HEK293 (cell line): ENCODE measurements around the gene LONRF2.

Experiments
- CTCF ChIA-PET: fragments of 350-600 bp; formaldehyde crosslinking; extraction: SDS; loops from one replicate; lab custom pipeline; 2021; ENCODE audit warnings: antibody characterized with exemption; lab: Yijun Ruan, JAX
- POLR2A ChIA-PET: fragments of 300-600 bp; formaldehyde crosslinking; extraction: SDS; loops from one replicate; lab custom pipeline; 2020; ENCODE audit warnings: antibody characterized with exemption, inconsistent platforms; lab: Yijun Ruan, JAX
- H3K27ac ChIP-seq: fragments of 200-500 bp; sonication (Bioruptor generic); 2 replicates; pipeline ENCODE4 v1.5.1; 2014; ENCODE audit warnings: low read depth, low read length, control low read depth, inconsistent platforms; ENCODE audit errors: extremely low read depth
- H3K36me3 ChIP-seq, 2 experiments: fragments of 200-500 bp in 1 of 2; sonication (Bioruptor generic) in 1 of 2; 1 replicate in 1 of 2; 2 replicates in 1 of 2; pipeline ENCODE4 v1.5.1; 2014 to 2017; ENCODE audit warnings: inconsistent platforms in 2 of 2, low read length in 2 of 2; ENCODE audit not compliant: control insufficient read depth in 2 of 2, insufficient read depth in 1 of 2
- H3K4me1 ChIP-seq: fragments of 200-500 bp; sonication (Bioruptor generic); 2 replicates; pipeline ENCODE4 v1.5.1; 2014; ENCODE audit warnings: mild to moderate bottlenecking, low read length, inconsistent platforms; ENCODE audit not compliant: control insufficient read depth, insufficient read depth
- H3K4me3 ChIP-seq: 2 replicates; pipeline ENCODE4 v1.5.1; 2011; ENCODE audit warnings: low read depth, mild to moderate bottlenecking, control low read depth, low read length, moderate library complexity
- H3K9me3 ChIP-seq: fragments of 200-500 bp; sonication (Bioruptor generic); 2 replicates; pipeline ENCODE4 v1.5.1; 2014; ENCODE audit warnings: low read depth, low read length, inconsistent platforms; ENCODE audit not compliant: control insufficient read depth, insufficient read depth
- KLF8 ChIP-seq: fragments of 450-650 bp; formaldehyde crosslinking; IDR thresholded peaks from 2 replicates; pipeline ENCODE4 v1.5.1; 2016; ENCODE audit warnings: missing biosample characterization, missing genetic modification characterization
- MZF1 ChIP-seq: fragments of 450-650 bp; formaldehyde crosslinking; IDR thresholded peaks from 2 replicates; pipeline ENCODE4 v1.5.1; 2017; ENCODE audit warnings: missing biosample characterization, missing genetic modification characterization, borderline replicate concordance
- PRDM10 ChIP-seq: fragments of 450-650 bp; formaldehyde crosslinking; IDR thresholded peaks from 2 replicates; pipeline ENCODE4 v1.5.1; 2016; ENCODE audit warnings: missing biosample characterization, missing genetic modification characterization
- REPIN1 ChIP-seq: fragments of 450-650 bp; formaldehyde crosslinking; IDR thresholded peaks from 2 replicates; pipeline ENCODE4 v1.5.1; 2017; ENCODE audit warnings: missing biosample characterization, missing genetic modification characterization, low read depth
- TSHZ1 ChIP-seq: fragments of 450-650 bp; formaldehyde crosslinking; IDR thresholded peaks from 2 replicates; pipeline ENCODE4 v1.5.1; 2016; ENCODE audit warnings: missing biosample characterization, missing genetic modification characterization, borderline replicate concordance
- ZNF19 ChIP-seq: fragments of 450-650 bp; formaldehyde crosslinking; IDR thresholded peaks from 2 replicates; pipeline ENCODE4; 2016; ENCODE audit warnings: missing biosample characterization, missing genetic modification characterization, low read depth
- ZNF202 ChIP-seq: fragments of 450-650 bp; formaldehyde crosslinking; IDR thresholded peaks from 2 replicates; pipeline ENCODE4 v1.5.1; 2016; ENCODE audit warnings: missing biosample characterization, missing genetic modification characterization, borderline replicate concordance
- ZNF239 ChIP-seq: fragments of 450-650 bp; formaldehyde crosslinking; IDR thresholded peaks from 2 replicates; pipeline ENCODE4 v1.5.1; 2016; ENCODE audit warnings: missing biosample characterization, missing genetic modification characterization
- ZNF280C ChIP-seq: fragments of 450-650 bp; formaldehyde crosslinking; IDR thresholded peaks from 2 replicates; pipeline ENCODE4 v1.5.1; 2016; ENCODE audit warnings: missing biosample characterization, missing genetic modification characterization
- ZNF488 ChIP-seq: fragments of 450-650 bp; formaldehyde crosslinking; IDR thresholded peaks from 2 replicates; pipeline ENCODE4 v1.5.1; 2016; ENCODE audit warnings: missing biosample characterization, missing genetic modification characterization
- ZNF501 ChIP-seq: fragments of 450-650 bp; formaldehyde crosslinking; IDR thresholded peaks from 2 replicates; pipeline ENCODE4 v1.5.1; 2016; ENCODE audit warnings: missing biosample characterization, missing genetic modification characterization
- ZNF571 ChIP-seq: fragments of 450-650 bp; formaldehyde crosslinking; IDR thresholded peaks from 2 replicates; pipeline ENCODE4 v1.5.0; 2017; ENCODE audit warnings: missing biosample characterization, missing genetic modification characterization
- ZNF692 ChIP-seq: fragments of 450-650 bp; formaldehyde crosslinking; IDR thresholded peaks from 2 replicates; pipeline ENCODE4 v1.5.1; 2016; ENCODE audit warnings: missing biosample characterization, missing genetic modification characterization
- ZNF837 ChIP-seq: fragments of 450-650 bp; formaldehyde crosslinking; IDR thresholded peaks from 2 replicates; pipeline ENCODE4 v1.5.1; 2016; ENCODE audit warnings: missing biosample characterization, missing genetic modification characterization
- TF ChIP-seq, protein P1 (sequence below): fragments of 450-650 bp; formaldehyde crosslinking; IDR thresholded peaks from 2 replicates; pipeline ENCODE4 v1.5.1; 2016; ENCODE audit warnings: missing biosample characterization, missing genetic modification characterization

The LONRF2 gene

DNA sequence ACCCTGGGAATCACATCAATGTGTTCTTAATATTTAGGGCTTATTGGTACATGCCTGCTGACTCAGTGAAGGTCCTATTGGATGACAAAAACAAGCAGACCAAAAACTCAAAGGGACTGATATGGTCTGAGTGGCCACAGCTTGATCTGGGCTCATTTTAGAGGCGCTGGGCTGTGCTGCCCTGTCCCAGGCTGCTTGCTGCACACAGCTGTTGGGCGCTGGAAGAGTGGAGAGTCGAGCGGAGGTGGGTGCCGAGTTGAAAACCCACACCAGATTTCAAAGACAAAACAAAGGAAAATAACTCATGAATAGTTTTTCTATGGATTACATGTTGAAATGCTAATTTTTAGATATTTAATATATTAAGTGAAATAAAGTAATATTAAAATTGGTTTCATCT lies 68.5 kb downstream of the LONRF2 start:
- CTCF ChIA-PET: interaction anchor here (1.4 kb wide), 1 partner anchor 8 kb away, joined by 6 read pairs; no protein-coding TSS in a partner anchor
- Histone ChIP-seq H3K9me3 (no peaks in the 10 kb centered on the region), H3K27ac (no peak overlapping the region), H3K4me3 (no peak overlapping the region), H3K36me3 (no peaks in the 10 kb centered on the region), H3K4me1 (no peaks in the 10 kb centered on the region)
- POLR2A ChIA-PET: no interaction called here
- TF ChIP-seq, protein P1, sequence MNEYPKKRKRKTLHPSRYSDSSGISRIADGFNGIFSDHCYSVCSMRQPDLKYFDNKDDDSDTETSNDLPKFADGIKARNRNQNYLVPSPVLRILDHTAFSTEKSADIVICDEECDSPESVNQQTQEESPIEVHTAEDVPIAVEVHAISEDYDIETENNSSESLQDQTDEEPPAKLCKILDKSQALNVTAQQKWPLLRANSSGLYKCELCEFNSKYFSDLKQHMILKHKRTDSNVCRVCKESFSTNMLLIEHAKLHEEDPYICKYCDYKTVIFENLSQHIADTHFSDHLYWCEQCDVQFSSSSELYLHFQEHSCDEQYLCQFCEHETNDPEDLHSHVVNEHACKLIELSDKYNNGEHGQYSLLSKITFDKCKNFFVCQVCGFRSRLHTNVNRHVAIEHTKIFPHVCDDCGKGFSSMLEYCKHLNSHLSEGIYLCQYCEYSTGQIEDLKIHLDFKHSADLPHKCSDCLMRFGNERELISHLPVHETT (tag by site-specific recombination): no peak
- no peak for TF ChIP-seq KLF8
- no peak for TF ChIP-seq TSHZ1

DNA sequence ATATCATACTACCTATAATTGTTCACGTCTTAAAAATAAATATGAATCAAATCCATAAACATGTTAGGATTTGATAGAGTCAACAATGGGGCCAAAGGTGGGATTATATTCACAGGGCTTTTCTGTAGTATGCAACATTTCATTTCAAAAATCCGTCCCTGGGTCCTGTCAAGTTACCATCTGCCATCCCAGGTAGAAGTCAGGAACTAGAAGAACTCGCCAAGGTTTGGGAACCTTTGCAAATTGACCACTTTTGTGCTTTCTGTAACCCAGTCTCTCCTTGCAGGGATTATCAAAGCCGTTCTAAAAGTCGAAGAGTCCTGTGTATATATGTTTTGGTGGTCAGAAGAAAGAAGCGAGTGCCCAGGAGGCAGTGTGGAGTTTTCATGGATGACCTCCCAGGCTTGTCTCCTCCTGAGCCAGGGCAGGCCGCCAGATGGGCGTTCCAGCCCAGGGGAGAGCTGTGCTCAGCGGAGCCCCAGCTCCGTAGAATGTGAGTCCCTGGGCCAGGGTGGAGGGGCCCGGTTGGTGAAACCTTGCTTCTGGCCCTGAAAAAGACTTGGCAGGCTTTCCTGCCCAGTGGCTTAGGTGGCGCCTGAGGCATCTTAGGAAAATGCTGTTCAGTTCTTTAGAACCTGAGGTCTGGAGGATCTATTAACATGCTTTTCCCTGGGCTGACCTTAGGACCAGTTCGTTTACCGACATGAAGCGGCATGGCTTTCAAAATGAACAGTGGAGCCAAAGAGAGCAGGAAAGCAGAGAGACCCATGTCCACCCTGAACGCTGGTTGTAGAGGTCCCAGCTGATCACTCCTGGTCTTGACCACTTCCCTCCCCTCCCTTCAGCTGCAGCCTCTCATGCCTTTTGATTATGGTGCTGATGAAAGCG lies 69.2 kb downstream of the LONRF2 start:
- H3K27ac ChIP-seq: no peak overlapping the region
- ChIA-PET POLR2A (no interaction called here), CTCF (interaction anchor here (0.5 to 1.4 kb wide), 2 partner anchors 9 to 516 kb away, joined by 3 to 6 read pairs; no protein-coding TSS in a partner anchor)
- H3K4me3 ChIP-seq: no peak overlapping the region
- no peaks in the 10 kb centered on the region for H3K36me3 ChIP-seq
- H3K4me1 ChIP-seq: no peaks in the 10 kb centered on the region
- no peaks in the 10 kb centered on the region for H3K9me3 ChIP-seq
- TF ChIP-seq ZNF280C (tag by site-specific recombination) (no peak), ZNF501 (tag by site-specific recombination) (no peak), ZNF239 (no peak), PRDM10 (tag by site-specific recombination) (no peak), REPIN1 (no peak), ZNF692 (tag by site-specific recombination) (no peak), ZNF488 (tag by site-specific recombination) (no peak), ZNF571 (tag by site-specific recombination) (no peak), ZNF837 (tag by site-specific recombination) (no peak), ZNF202 (no peak), ZNF19 (tag by site-specific recombination) (no peak), MZF1 (tag by site-specific recombination) (no peak)
